Stimulated activated CD8-positive, alpha-beta memory T cell treated with anti-CD3 and anti-CD28 coated beads, Interleukin-4, amount 100 ng/mL, for 48 hours (primary cell): Measurements from ENCODE around the gene GPR137B.
"Not testable (repeated sequence)": the region's sequence is repeated elsewhere in the genome, so short reads cannot be mapped to it uniquely, and the experiment has no call there.

Source experiments
- DNase-seq: peaks from one replicate; pipeline ENCODE4 v3.0.0-alpha.2; 2020

The GPR137B gene

DNA sequence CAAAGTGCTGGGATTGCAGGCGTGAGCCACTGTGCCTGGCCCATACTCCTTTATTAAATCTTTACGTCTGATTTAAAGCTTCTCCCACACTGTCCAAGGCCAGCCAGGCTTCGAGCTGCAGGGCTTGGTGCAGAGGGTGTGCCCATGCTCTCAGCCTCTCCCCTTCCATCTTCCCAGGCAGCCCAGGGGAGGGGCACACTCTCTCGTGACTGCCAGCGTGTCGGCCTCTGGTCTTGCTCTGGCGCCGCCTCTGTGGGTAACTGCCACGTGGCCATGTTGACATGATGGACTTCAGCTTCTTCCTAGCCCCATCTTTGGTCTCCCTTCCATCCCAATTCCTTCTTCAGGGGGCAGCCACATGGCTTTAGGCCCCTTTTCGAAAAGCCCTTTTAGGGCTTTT, 4.7 kb downstream of the GPR137B start:
- no peak for DNase-seq

DNA sequence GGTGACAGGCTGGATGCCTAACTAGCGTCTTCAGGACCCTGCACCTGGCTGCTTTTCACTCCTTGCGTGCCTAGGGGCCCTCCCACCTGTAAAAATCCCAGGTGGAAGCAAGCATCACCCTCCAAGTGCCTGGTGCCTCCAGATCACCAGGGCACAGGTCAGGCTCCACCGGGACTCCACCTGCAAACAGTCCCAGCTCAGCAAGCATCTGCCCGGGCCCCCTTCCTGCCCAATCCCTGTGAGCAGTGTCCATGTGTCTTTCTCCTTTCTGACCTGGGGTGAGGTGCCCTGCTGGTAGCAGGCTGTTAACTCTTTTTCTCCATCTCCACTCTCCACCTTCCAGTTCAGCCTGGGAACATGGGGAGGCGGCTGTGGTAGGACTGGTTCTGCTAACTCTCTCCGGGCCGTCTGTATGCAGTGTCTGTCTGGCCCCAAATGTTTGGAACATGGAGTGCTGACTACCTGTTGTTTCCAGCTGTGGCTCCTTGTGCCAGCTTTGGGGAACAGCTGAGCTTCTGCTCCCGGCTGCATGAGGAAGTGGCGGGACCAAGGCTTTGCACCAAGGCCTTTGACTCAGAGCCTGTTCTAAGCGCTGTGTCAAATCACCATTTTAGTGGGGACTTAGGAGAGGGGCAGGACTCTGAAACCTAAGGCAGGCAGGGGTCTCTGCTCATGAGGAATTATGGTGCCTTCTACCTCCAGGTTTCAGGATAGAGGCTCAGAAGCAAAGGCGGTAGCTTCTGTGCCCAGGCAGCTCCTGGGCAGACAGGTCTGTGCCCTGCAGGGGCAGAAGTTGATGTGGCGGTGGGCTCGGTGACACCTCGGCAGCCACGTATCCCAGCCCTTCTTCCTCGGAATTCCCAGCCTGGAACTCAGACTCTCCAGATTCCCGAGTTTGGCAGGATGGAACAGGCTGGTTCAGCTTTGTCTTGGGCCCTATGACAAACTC, 5.5 kb downstream of the GPR137B start:
- DNase-seq = no peak

DNA sequence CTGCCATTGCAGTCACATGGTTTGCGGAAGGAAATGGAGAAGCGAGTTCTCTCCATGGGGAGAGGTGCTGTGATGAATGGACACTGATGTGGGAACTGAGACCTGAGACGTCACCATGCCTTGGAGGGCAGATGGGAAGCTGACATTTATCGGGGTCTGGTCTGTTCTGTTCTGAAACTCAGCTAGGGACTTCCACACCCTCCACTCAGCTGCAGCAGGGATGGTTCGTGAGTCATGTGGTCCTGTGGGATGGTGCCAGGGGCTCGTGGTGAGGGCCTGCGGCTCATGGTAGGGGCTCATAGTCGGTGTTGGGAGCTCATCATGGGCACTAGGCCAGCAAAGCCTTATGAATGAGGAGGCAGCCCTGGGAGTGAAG, 6.1 kb downstream of the GPR137B start:
- no peak for DNase-seq

DNA sequence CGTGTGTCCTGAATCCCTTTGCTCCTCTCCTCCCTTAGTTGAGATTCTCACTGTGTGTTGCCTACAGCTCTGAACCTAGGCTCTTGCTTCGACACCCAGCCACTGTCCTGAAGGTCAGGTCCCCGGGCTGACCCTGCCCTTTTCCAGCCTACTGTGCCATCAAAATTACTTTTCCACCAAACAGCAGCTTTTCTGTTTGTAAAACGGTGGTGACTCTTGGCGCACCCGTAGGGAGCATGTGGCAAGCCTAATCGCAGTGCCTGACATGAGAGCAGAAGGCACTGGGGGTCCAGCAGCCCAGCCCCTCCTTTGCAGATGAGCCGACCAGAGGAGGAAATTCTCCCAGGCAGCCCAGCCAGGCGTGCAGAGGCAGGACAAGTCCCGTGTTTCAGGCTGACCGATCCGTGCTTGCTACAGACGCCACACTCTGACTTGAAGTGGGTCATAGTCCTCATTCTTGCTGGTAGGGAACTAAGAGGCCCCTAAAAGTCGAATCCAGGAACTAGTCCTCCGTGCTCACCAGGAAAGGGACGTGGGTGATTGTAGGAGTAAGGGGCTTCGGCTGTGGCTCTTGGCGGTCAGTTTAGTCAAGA, 6.8 kb downstream of the GPR137B start:
- DNase-seq = no peak

DNA sequence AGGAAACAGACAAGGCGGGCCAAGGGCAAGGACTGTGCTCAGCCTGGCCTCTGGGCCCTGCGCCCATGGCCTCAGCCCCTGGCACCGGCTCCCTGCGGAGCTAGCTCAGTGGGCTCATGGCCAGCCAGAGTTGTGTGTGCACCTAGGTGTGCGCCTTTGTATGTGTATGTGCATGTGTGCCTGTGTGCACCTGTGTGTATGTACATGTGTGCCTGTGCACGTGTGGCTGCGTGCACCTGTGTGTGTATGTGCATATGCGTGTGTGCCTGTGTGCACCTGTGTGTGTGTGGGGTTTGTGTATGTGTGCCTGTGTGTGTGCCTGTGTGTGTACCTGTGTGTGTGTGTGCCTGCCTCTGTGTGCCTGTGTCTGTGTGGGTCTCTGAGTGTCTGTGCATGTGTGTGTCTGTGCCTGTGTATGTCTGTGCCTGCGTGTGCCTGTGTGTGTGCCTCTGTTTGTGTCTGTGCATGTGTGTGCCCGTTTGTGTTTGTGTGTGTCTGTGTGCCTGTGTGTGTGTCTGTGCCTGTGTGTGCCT, 7.4 kb downstream of the GPR137B start:
- no peak for DNase-seq

DNA sequence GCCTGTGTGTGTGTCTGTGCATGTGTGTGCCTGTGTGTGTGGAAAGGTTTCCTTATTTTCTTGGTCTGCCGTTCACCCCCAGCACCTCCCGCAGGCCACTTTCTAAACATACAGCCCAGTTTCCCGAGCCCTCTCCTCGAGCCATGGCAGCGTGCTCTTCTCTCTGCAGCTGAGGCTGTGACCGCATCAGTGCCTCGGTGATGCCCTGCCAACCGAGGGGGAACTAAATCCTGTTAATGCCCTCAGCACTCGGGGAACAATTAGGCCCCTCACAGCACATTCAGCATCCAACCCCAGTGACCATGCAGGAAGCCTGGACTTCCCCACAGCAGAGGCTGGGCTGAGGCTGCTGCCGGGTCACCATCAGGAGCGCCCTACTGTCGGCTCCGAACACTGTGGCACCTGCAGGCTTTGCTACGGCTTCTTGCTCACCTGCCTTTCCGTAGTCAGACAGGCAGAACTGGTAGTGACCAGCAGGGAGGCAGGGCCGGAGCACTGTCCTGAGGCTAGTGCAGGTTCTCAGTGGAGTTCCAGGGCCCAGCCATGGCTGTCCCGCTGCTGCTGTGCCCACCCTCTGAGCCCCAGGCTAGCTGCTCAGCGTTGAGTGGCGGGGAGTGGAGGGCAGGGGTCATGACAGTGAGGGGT, 8.1 kb downstream of the GPR137B start:
- no peak for DNase-seq

DNA sequence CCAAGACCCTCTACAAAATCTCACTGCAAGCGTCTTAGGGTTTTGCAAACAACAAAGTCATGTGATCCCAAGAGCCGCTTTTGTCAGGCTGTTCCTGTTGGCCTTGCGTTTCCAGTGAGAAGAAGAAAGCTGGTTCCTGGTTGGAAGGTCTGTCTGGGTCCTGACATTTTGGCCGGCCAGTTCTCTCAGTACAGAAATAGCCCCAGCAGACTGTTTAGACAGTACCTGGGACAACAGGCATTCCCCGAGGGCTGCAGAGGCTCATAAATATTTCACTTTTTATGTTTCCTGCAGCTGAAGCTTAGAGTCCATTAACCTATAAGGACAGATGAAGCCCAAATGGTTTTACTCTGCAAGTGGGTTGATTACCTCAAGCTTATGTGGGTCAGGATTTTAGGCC, 8.6 kb downstream of the GPR137B start:
- DNase-seq = no peak

DNA sequence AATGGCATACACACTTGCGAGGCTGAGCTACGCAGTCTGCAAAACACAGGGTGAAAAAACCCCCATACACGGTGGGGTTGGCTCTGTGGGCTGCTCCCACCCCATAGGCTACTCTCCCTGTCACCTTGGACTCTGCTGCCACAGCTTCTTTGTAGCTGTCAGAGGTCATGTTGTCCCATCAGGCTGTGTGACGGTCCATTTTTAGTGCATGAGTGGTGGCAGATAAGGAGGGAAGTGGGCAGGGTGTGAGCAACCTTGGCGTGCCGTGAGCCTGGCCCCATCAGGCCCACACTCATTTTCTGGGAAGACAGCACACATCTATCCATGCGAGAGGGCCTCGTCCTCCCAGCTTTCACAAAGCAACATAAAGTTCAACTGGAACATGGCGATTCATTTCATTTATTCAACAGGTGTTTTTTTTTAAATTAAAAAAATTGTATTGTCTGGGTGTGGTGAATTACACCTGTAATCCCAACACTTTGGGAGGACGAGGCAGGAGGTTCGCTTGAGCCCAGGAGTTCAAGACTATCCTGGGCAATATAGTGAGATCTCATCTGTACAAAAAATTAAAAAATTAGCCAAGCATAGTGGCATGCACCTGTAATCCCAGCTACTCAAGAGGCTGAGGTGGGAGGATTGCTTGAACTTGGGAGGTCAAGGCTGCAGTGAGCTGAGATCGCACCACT, 9.5 kb downstream of the GPR137B start:
- no peak for DNase-seq

DNA sequence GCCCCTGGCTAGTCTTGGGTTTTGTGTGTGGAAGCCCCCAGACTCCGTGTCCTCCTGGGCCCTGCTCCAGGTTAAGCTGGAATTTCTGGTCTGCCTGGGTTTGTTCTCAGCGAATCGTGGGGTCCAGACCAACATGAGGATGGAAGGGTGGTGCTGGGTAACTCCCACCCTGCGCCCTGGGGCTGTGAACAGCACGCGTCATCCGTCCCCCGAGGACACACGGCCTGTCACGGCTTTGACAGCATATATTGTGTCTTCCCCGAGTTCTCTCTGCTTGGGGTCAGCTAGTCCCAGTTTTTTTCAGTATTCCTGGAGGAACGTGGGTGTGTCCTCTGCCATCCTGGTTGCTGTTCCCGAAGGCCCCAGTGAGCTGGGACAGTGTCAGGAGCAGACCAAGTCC, 11.8 kb downstream of the GPR137B start:
- no peak for DNase-seq

DNA sequence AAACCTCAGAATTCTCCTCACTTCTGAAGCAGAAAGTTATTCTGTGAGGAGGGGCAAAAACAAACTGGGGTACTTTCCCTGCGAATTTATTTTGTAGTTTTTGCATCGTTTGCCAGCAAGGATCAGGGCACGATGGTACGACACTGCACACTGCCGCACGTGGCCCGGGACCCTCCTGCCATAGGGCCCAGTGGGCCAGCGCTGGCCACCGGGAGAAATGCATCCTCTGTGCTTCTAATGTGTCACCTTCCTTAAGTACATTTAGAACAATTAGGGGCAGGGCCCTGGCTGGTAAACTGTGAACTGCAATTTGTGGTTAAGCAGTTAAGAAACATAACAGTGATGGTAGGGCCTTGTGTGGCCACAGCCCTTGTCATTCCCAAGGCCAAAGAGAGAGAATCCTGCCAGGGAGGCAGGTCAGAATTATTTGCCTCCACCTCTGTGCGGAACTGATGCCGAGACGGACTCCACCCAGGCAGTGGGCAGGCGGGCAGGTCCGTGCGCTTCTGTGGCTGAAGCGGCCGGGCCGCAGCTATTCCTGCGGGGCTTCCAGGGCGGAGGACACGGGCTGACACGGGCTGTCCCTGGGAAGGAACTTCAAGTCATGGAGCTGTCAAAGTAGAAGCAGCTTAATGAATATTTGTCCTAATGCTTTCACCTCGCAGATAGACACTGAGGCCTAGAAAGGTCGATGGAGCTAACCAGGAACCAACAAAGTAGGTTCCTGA, 12.5 kb downstream of the GPR137B start:
- DNase-seq = no peak

DNA sequence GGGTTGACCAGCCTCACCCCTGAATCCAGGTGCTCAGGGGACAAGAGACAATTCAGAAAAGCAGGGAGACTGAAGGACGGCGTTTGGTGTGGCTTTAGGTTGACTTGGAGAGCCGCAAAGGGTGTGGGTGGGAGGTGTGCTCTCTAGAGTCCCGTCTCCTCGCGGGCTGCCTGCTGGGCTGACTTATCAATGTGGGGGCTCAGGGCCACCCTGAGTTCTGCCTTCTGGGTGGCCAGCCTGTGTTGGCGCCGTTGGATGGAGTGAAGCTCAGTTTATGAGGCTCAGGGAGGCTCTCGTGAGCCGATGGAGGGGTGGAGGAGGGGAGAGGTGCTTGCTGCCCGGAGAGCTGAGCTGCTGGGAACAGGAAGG, 13.0 kb downstream of the GPR137B start:
- no peak for DNase-seq

DNA sequence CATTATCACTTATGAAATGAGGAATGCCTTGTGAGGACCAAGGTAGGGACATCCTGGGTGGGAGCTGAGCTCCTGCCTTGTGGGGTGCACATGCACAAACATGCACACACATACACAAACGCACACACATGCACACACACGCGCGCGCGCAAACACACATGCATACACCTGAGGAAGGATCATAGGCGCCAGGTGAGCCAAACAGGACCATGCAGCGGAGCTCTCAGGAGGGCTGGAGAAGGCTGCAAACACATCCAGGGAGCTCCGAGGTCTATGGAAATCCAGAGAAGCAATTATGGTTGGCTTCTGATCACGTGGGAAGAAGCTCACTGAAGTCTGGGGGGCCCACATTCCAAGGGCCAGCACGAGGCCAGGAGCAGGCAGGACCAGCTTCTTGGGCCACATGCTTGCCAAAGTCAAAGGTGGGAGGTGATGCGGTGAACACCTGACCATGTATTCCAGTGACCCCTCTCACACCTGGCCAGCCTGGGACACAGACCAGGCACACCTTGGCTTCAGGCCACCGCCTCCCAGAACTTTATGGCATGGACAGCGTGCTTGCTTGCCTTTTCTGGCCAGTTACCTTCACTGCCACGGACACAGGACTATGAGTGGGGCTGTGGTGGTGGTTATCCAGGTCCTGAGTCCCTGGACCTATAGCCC, 13.6 kb downstream of the GPR137B start:
- DNase-seq = no peak

DNA sequence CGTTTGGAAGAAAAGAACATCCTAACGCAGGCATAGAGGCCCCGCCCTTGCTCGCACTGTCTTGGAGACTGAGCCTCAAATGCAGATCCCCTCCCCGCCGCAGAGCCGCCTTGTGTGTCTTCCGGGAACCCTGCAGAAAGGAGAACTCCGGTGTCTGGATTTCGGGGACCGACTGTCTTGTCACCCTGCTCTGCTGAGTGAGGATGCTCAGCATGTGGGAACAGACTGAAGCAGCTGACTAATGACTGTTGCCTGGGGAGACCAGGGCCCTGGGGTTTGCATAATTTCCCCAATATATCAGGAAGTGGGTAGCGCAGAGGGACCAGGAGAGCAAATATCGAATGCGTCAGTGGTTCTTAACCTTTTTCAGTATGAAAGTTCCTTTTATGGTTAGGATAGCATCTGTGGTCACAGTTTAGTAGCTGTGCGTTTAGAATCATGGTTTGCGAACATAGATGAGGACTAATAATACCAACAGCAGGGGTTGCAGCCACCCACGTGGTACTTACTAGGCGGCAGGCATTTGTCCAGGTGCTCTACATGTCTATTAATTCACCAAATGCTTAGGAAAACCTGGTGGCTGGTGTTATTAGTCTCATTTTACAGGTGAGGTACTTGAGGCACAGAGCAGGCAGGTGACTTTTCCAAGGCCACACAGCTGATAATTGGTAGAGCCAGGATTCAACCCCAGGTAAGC, 14.3 kb downstream of the GPR137B start:
- peak; percentile 52 for DNase-seq

DNA sequence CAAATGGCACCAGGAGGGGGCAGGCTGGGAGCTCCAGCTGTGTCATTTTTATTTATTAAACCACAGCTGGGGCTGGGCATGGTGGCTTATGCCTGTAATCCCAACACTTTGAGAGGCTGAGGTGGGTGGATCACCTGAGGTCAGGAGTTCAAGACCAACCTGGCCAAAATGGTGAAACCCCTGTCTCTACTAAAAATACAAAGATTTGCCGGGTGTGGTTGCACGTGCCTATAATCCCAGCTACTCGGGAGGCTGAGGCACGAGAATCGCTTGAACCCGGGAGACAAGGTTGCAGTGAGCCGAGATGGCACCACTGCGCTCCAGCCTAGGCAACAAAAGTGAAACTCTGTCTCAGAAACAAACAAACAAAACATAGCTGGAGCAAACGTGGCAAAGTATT, 15.7 kb downstream of the GPR137B start:
- not testable (repeated sequence) for DNase-seq

DNA sequence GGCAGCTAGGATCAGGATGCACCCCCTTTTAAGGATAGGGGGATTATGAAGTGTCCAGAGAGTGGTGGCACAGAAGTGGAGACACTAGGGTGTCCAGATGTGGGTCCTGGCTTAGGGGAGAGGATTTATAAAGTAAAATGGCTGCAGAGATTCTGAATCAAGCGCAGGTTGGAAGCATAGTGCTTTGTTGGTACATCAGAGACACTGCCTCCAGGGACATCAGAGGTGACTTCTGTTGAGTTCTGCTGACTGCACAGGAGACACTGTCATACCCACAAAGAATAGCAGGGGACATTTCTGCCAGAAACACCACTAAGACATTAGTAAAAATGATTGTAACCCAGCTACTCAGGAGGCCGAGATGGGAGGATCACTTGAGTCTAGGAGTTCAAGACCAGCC, 16.4 kb downstream of the GPR137B start:
- DNase-seq = no peak

DNA sequence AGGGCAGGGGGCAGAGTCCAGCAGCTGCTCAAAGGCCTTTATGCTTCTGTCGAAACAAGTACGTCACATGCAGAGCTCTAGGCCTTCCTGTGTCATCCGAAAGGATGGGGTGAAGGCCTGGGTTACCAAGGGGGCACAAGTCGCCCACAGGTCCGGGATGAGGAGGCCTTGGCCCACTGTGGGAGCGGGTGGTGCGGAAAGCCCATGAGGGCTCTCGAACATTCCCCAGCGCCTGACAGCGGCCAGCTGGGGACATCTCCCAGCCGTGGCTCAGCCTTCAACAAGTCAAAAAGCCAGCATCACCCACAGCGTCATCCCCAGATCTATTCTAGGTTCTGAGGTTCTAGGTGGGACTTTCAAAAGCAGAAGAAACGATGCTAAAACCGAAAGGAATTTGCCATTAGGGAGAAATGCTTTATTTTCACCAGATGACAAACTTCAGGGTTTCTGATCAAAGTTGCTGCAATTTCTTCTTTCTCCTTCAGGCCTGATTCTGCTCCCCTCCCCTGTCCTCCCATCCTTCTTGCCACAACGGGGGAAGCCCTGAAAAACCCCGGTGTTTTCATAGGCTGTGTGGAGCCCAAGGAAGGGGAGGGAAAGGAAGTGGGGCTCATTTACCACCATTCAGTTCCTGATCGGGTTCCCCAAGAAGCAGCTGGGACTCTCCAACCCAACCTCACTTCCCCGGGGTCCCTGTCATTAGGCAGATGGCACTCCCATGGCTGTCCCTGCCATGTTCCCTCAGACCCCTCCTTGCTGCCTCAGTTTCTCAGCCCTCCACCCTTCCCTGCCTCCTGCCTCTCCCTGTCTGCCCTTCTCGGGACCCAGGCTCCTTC, 17.6 kb downstream of the GPR137B start:
- DNase-seq = peak; percentile 28

DNA sequence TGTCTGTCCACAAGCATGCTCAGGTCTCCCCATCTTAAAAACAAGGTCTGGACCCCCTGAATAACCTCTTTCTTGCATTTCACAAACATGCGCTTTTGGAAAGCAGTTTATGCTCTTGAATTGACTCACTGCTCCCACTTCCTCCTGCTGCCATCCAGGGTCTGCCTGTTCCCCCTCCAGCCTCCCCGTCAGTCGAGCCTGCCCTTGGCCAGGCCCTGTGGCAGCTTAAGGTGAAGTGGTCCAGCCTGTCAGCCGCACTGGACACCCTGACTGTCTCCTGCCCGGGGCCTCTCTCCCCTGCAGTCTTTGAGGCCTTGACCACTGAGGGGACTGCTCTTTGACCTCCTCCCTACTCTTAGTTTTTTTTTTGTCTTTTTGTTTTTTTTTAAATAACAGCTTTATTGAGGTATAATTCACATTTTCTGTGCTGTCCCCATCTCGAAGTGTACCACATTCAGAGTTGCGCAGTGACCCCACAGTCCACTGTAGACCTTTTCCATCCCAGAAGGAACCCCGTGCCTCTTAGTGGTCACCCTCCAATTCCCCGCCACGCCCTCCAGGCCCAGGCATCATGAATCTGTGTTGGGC, 18.3 kb downstream of the GPR137B start:
- no peak for DNase-seq

DNA sequence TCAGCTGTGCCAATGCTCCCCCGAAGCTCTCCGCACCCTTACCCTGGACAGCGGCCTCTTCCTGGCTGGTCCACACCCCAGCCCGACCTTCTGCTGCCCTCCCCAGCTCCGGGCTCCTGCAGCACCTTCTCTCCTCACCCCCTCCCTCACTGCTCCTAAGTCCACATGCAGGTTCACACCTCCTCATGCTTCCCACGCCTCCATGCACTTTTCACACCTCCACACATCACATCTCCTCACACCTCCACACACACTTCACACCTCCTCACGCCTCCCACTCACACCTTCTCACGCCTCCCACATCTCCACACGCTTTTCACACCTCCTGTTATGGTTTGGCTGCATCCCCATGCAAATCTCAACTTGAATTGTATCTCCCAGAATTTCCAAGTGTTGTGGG, 18.9 kb downstream of the GPR137B start:
- DNase-seq = no peak

DNA sequence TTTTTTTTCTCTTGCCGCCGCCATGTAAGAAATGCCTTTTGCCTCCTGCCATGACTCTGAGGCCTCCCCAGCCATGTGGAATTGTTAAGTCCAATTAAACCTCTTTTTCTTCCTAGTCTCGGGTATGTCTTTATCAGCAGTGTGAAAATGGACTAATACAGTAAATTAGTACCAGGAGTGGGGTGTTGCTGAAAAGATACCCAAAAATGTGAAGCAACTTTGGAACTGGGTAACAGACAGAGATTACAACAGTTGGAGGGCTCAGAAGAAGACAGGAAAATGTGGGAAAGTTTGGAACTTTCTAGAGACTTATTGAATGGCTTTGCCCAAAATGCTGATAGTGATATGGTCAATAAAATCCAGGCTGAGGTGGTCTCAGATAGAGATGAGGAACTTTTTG, 19.4 kb downstream of the GPR137B start:
- DNase-seq = not testable (repeated sequence)
